H9 (cell line): ENCODE data around the gene MRPS26. TPM values are rescaled to one million over a fixed set of nuclear protein-coding genes. Genes with fewer than 3 reads are reported as not detected.

Experiments used
- DNase-seq: peaks from one replicate; pipeline ENCODE4 v3.0.0-alpha.2; 2017
- H2AFZ ChIP-seq: one replicate; pipeline ENCODE4 v1.6.1; 2013; ENCODE audit warnings: mild to moderate bottlenecking, low read length, control low read depth, moderate library complexity
- H2AK5ac ChIP-seq: 2 replicates; pipeline ENCODE4 v1.6.1; 2013; ENCODE audit warnings: low read length, control low read depth, mixed read lengths; ENCODE audit not compliant: insufficient read length
- H2BK120ac ChIP-seq: one replicate; pipeline ENCODE4 v1.6.1; 2013; ENCODE audit warnings: low read depth, mild to moderate bottlenecking, low read length, control low read depth, inconsistent platforms; ENCODE audit not compliant: poor library complexity, severe bottlenecking
- H2BK12ac ChIP-seq: 2 replicates; pipeline ENCODE4 v1.6.1; 2013; ENCODE audit warnings: low read length, control low read depth, mixed read lengths, low read depth; ENCODE audit not compliant: insufficient read length
- H2BK15ac ChIP-seq: 2 replicates; pipeline ENCODE4 v1.6.1; 2013; ENCODE audit warnings: low read depth, low read length, control low read depth
- H2BK20ac ChIP-seq: one replicate; pipeline ENCODE4 v1.6.1; 2013; ENCODE audit warnings: low read depth, mild to moderate bottlenecking, low read length, control low read depth, inconsistent platforms; ENCODE audit not compliant: poor library complexity, severe bottlenecking
- H2BK5ac ChIP-seq: 2 replicates; pipeline ENCODE4 v1.6.1; 2013; ENCODE audit warnings: low read length, control low read depth, mixed read lengths; ENCODE audit not compliant: insufficient read length
- H3K14ac ChIP-seq: 2 replicates; pipeline ENCODE4 v1.6.1; 2013; ENCODE audit warnings: low read length, control low read depth; ENCODE audit not compliant: insufficient read depth
- H3K18ac ChIP-seq: 2 replicates; pipeline ENCODE4 v1.6.1; 2013; ENCODE audit warnings: low read depth, mild to moderate bottlenecking, mixed read lengths, low read length, control low read depth; ENCODE audit not compliant: insufficient read length
- H3K23ac ChIP-seq: 2 replicates; pipeline ENCODE4 v1.6.1; 2013; ENCODE audit warnings: low read length, control low read depth, mixed read lengths, low read depth; ENCODE audit not compliant: insufficient read length
- H3K23me2 ChIP-seq: 2 replicates; pipeline ENCODE4 v1.6.1; 2013; ENCODE audit warnings: low read depth, mild to moderate bottlenecking, mixed read lengths, low read length, control low read depth; ENCODE audit not compliant: insufficient read length, poor library complexity, severe bottlenecking
- H3K27ac ChIP-seq: 2 replicates; pipeline ENCODE4 v1.5.1; 2013; ENCODE audit warnings: low read length, control low read depth, mixed read lengths, low read depth; ENCODE audit not compliant: insufficient read length
- H3K27me3 ChIP-seq: 2 replicates; pipeline ENCODE4 v1.6.1; 2013; ENCODE audit warnings: low read length, control low read depth, inconsistent platforms; ENCODE audit not compliant: insufficient read depth
- H3K4ac ChIP-seq: 2 replicates; pipeline ENCODE4 v1.6.1; 2013; ENCODE audit warnings: low read depth, mild to moderate bottlenecking, control low read depth, inconsistent platforms, low read length, moderate library complexity
- H3K4me1 ChIP-seq: 2 replicates; pipeline ENCODE4 v1.6.1; 2013; ENCODE audit warnings: low read length, control low read depth, inconsistent platforms; ENCODE audit not compliant: insufficient read depth
- H3K4me2 ChIP-seq: 2 replicates; pipeline ENCODE4 v1.6.1; 2013; ENCODE audit warnings: low read length, control low read depth, mixed read lengths; ENCODE audit not compliant: insufficient read length, insufficient read depth
- H3K56ac ChIP-seq: 2 replicates; pipeline ENCODE4 v1.6.1; 2013; ENCODE audit warnings: low read depth, mild to moderate bottlenecking, mixed read lengths, low read length, control low read depth; ENCODE audit not compliant: insufficient read length
- H3K79me1 ChIP-seq: 2 replicates; pipeline ENCODE4 v1.6.1; 2013; ENCODE audit warnings: low read depth, mild to moderate bottlenecking, moderate library complexity, low read length, control low read depth, inconsistent platforms; ENCODE audit not compliant: insufficient read depth, poor library complexity, severe bottlenecking
- H3K79me2 ChIP-seq: 2 replicates; pipeline ENCODE4 v1.6.1; 2013; ENCODE audit warnings: low read length, control low read depth, inconsistent platforms; ENCODE audit not compliant: insufficient read depth
- H3K9ac ChIP-seq: 2 replicates; pipeline ENCODE4 v1.6.1; 2013; ENCODE audit warnings: low read length, control low read depth, mixed read lengths; ENCODE audit not compliant: insufficient read length; ENCODE audit errors: extremely low read depth
- H3K9me3 ChIP-seq: one replicate; pipeline ENCODE4 v1.6.1; 2013; ENCODE audit warnings: low read depth, low read length, inconsistent platforms; ENCODE audit not compliant: control insufficient read depth
- H3T11ph ChIP-seq: one replicate; pipeline ENCODE4 v1.6.1; 2013; ENCODE audit warnings: mild to moderate bottlenecking, low read length, control low read depth, inconsistent platforms
- H4K20me1 ChIP-seq: one replicate; pipeline ENCODE4 v1.6.1; 2013; ENCODE audit not compliant: control insufficient read depth, insufficient read length, insufficient read depth
- H4K5ac ChIP-seq: 2 replicates; pipeline ENCODE4 v1.6.1; 2013; ENCODE audit warnings: low read depth, mild to moderate bottlenecking, mixed read lengths, low read length, control low read depth; ENCODE audit not compliant: insufficient read length
- H4K8ac ChIP-seq: replicated peaks from 2 replicates; pipeline ENCODE4 v1.6.1; 2013; ENCODE audit warnings: low read length, control low read depth, mixed read lengths, low read depth; ENCODE audit not compliant: insufficient read length
- H4K91ac ChIP-seq: 2 replicates; pipeline ENCODE4 v1.6.1; 2013; ENCODE audit warnings: low read depth, mild to moderate bottlenecking, moderate library complexity, mixed read lengths, low read length, control low read depth; ENCODE audit not compliant: insufficient read length
- H3K27ac Mint-ChIP-seq, 3 experiments: 2 replicates in 2 of 3; 3 replicates in 1 of 3; pipeline ENCODE4 v1.8.0; 2020 to 2021; ENCODE audit warnings: mixed read lengths in 3 of 3, mild to moderate bottlenecking in 1 of 3, moderate library complexity in 1 of 3
- H3K27me3 Mint-ChIP-seq: 2 replicates; pipeline ENCODE4 v1.8.0; 2021; ENCODE audit warnings: low read depth, mild to moderate bottlenecking, moderate library complexity, mixed read lengths
- H3K36me3 Mint-ChIP-seq, 3 experiments: 2 replicates in 2 of 3; 3 replicates in 1 of 3; pipeline ENCODE4 v1.8.0; 2020 to 2021; ENCODE audit warnings: low read depth in 3 of 3, mixed read lengths in 3 of 3; ENCODE audit not compliant: insufficient read depth in 1 of 3
- H3K4me1 Mint-ChIP-seq, 2 experiments: 2 replicates each; pipeline ENCODE4 v1.8.0; 2020; ENCODE audit warnings: mixed read lengths in 2 of 2
- H3K4me3 Mint-ChIP-seq, 2 experiments: 2 replicates in 1 of 2; 3 replicates in 1 of 2; pipeline ENCODE4 v1.8.0; 2020 to 2021; ENCODE audit warnings: mild to moderate bottlenecking in 2 of 2, mixed read lengths in 2 of 2, moderate library complexity in 1 of 2
- H3K9me3 Mint-ChIP-seq, 2 experiments: 2 replicates in 1 of 2; 3 replicates in 1 of 2; pipeline ENCODE4 v1.8.0; 2020; ENCODE audit warnings: mild to moderate bottlenecking in 2 of 2, mixed read lengths in 2 of 2, moderate library complexity in 1 of 2
- CTCF ChIP-seq: fragments of 200-600 bp; sonication (generic); conservative IDR thresholded peaks from 3 replicates; pipeline ENCODE4 v1.8.0; 2021; ENCODE audit warnings: antibody characterized with exemption, mild to moderate bottlenecking
- WGBS: extraction: QIAGEN DNeasy Blood & Tissue Kit; methylation state at CpG from one replicate; pipeline ENCODE4 v1.1.7; 2013; ENCODE audit warnings: missing lambda C conversion rate, low lambda C conversion rate, mixed read lengths; ENCODE audit not compliant: insufficient read length; ENCODE audit errors: extremely low coverage; 5-methylcytosine and 5-hydroxymethylcytosine counted together
- total RNA-seq: library from RNA; stranded (reverse); gene quantifications from 2 replicates; pipeline ENCODE4 v1.2.1, GENCODE V29; 2021

MRPS26 gene
- total RNA-seq, 1 experiment from 2014 or later, result 97.6 TPM

- no peak overlapping the region for H3T11ph ChIP-seq
- no peak overlapping the region for H3K9ac ChIP-seq
- no peak overlapping the region for H2AK5ac ChIP-seq
- H3K14ac ChIP-seq, result no peak overlapping the region
- no peak overlapping the region for H3K23ac ChIP-seq
- no peak overlapping the region for H3K27ac ChIP-seq
- H3K4me3 Mint-ChIP-seq, result no peak overlapping the region
- no peaks in the 10 kb centered on the region for H3K79me1 ChIP-seq
- no peak overlapping the region for H4K8ac ChIP-seq
- H3K56ac ChIP-seq, result no peak overlapping the region
- TF ChIP-seq CTCF, result no peak
- H3K27ac Mint-ChIP-seq, result no peak overlapping the region
- H2BK12ac ChIP-seq, result no peak overlapping the region
- H4K91ac ChIP-seq, result no peak overlapping the region
- H2AFZ ChIP-seq, result no peak overlapping the region
- no peaks in the 10 kb centered on the region for H3K23me2 ChIP-seq
- WGBS, result no CpG with 5 or more reads among the region's 7 CpGs
- DNase-seq, result no peak
- no peak overlapping the region for H2BK15ac ChIP-seq
- H3K4me2 ChIP-seq, result no peak overlapping the region
- no peaks in the 10 kb centered on the region for H3K4me1 Mint-ChIP-seq
- no peaks in the 10 kb centered on the region for H3K27me3 ChIP-seq
- H4K5ac ChIP-seq, result no peak overlapping the region
- no peak overlapping the region for H2BK120ac ChIP-seq
- no peak overlapping the region for H2BK5ac ChIP-seq
- H3K9me3 ChIP-seq, result peaks cover 7% of the 10 kb centered on the region
- no peak overlapping the region for H2BK20ac ChIP-seq
- no peaks in the 10 kb centered on the region for H3K4me1 ChIP-seq
- H3K36me3 Mint-ChIP-seq, result peaks cover 29 to 55% (median 34%) of the 10 kb centered on the region in 3 experiments
- no peak overlapping the region for H3K18ac ChIP-seq
- peaks cover 6 to 9% of the 10 kb centered on the region in 2 experiments for H3K9me3 Mint-ChIP-seq
- no peaks in the 10 kb centered on the region for H3K27me3 Mint-ChIP-seq
- no peak overlapping the region for H3K4ac ChIP-seq
- no peaks in the 10 kb centered on the region for H4K20me1 ChIP-seq
- H3K79me2 ChIP-seq, result no peaks in the 10 kb centered on the region
Observed at GRCh38 chr20:3014179-3014578, 31.7 kb upstream of the MRPS26 start.
